ENCODE data around the gene KDELR1.
A peak's percentile ranks its signal among the peaks of the same experiment; 100 is the strongest.

KDELR1 gene

GRCh38 chr19:48371367-48371766, 20.0 kb downstream of the KDELR1 start:
- DNase-seq (ENCODE audit: low spot score): no peak

DNA sequence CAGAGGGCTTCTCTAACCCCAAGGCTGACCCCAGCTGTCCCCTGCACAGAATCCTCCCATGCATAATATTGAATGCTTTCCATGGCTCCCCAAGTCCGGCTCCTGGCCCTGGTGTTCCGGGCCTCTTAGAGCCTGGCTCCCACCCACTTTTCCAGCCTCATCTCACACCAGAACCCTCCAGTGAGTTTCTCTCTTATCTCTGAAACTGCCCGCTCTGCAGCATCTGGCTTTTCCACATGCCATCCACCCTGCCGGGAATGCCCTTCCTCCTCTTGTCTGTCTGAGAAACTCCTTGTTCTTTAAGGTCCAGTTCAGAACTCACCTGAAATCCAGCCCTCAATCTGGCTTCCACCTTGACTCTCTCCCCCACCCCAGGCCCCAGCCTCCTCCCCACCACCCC, 20.4 kb downstream of the KDELR1 start:
- no peak for DNase-seq (ENCODE audit: low spot score)

- DNase-seq (ENCODE audit: low spot score): no peak
Observed at GRCh38 chr19:48368936-48369335, 22.4 kb downstream of the KDELR1 start.

DNA sequence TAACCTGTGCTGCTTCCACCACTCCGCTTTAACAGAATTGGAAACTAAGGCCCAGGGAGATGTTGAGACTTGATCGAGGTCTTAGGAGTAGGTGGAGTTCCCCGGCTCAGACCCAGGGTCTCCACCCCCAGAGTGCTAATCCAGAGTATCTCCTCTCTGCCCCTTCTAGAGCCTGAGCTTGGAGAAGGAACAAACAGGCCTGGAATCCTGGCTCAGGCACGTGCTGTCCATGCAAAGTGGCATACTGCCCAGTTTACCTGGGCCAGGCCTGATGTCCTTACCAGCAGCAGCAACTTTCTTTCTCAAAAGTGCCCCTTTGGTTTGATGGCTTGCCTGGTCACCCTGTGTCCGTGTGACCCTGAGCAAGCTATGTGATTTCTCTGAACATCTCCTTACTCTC, 23.5 kb downstream of the KDELR1 start:
- no peak for DNase-seq (ENCODE audit: low spot score)

DNA sequence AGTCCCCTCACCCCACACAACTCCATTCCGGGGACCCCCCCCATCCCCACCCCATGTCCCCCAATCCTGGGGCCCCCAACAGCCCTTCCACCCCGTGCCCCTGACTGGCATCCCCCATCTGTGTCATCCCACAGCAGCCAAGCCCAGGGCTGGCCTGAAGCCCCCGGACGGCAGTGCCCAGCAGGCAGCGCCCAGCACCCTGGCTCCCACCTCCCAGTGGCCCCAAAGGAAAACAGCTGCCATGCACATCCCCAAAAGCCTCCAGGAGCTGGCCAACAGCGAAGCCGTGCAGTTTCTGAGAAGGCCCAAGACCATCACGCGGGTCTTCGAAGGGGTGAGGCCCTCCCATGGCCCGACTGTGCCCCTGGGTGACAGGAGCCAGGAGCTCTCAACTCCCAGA, 25.7 kb downstream of the KDELR1 start:
- DNase-seq (ENCODE audit: low spot score): no peak

DNA sequence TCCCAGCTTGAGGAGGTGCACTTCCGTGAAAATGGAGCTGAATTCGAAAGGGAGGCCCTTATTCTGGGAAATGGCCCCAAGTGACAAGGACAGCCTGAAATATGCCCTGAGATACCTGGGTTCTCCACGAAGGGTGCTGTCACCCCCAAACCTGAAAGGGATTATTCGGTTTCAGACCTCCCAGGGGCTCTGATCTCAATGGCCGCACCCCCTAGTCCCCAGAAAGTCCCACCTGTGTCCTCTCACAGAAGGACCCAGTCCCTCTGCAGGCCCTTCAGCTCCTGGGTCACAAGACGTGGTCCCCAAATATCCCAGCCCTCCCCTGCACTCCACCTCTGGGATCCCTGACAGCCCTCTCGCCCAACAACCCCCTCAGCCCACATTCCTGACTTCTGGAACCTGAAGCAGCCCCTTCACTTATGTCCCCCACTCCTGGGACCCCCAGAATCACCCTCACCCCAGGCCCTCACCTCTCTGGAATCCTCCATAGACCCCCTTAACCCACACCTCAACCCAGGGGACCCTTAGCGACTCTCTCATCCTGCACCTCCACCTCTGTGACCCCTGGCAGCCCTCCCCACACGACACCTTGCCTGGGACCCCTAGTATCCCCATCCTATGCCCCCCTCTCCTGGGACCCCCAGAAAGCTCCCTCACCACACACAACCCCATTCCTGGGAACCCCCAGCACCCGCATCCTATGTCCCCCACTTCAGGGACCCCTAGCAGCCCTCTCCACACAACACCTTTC, 26.6 kb downstream of the KDELR1 start:
- no peak for DNase-seq (ENCODE audit: low spot score)

GRCh38 chr19:48363810-48364597, 27.3 kb downstream of the KDELR1 start, which contains the start of the genes SYNGR4 and TMEM143:
SYNGR4 (plus strand) TSS chr19:48364367; CDS start chr19:48365843, 1,476 bp downstream.
TMEM143 (minus strand) TSS chr19:48363940; CDS start chr19:48363920, 20 bp downstream.
- peak; percentile 99 for DNase-seq (ENCODE audit: low spot score)

DNA sequence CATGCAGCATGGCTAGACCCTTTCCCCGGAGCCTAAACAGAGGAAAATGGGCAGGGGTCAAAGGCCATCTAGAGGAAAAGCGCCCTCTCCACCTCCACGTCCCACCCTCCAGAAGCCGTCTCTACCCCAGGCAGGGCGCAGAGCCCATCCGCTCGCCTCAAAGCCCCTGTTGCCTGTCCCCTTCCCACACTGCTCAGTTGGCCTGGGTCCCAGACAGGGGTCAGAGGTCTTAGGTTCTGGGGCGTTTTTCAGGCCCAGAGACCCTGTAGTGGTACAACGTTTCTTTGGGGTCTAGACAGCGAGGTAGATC, 27.9 kb downstream of the KDELR1 start:
- DNase-seq (ENCODE audit: low spot score): no peak

GRCh38 chr19:48362716-48363499, 28.4 kb downstream of the KDELR1 start:
- peak; percentile 92 for DNase-seq (ENCODE audit: low spot score)

DNA sequence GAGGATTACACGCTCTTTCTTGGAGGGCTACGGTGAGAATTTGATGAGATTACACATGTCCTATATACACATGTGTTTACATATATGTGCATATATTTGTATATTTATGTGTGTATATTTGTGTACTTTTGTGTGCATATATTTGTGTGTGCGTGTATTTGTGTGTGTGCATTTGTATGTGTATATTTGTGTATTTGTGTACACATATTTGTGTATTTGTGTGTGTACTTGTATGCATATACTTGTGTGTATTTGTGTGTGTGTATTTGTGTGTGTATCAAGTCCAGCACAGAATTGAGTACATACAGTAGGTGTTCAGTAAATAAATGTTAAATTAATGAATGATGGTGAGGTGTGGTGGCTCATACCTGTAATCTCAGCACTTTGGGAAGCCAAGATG, 29.4 kb downstream of the KDELR1 start:
- DNase-seq (ENCODE audit: low spot score): no peak

DNA sequence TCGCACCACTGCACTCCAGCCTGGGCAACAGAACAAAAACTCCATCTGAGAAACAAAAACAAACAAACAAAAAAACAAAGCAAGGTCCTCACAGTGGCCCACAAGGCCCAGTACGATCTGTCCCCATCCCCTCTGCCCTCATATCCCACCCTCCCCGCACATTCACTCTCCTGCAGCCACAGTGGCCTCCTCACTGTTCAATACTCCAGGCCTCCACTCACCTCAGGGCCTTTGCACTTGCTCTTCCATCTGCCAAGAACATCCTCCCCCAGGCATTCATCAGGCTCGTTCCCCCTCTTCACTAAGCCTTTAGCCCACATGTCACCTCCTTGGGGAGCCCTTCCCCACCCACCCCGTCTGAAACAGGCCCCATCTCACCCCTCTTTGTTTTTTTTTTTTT, 32.2 kb downstream of the KDELR1 start:
- DNase-seq (ENCODE audit: low spot score): no peak

DNA sequence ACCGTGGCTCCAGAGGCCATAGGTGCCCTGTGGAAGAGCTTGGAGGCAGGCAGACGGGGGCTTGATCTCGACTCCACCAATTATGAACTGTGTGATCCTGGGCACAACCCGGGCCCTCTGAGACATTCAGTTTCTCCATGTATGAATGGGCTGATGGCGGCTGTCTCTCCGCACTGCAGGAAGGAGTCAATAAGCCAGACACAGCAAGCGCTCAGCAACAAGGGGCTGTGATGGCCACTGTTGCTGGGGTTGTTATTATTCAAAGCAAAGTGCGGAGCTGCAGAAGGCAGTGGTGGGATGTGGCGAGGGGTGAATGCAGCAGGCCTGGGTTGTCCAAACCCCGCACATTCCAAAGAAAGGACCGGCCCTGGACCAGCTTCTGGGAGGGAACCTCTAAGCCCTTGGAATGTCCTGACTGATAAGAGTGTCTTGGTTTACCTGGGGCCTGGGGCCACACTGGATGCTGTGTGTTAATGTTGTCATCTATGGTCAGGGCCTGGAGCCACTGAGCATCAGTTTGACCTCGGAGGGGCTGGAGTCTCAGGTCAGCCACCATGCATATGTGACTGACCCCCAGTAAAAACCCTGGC, 35.9 kb downstream of the KDELR1 start:
- no peak for DNase-seq (ENCODE audit: low spot score)

DNA sequence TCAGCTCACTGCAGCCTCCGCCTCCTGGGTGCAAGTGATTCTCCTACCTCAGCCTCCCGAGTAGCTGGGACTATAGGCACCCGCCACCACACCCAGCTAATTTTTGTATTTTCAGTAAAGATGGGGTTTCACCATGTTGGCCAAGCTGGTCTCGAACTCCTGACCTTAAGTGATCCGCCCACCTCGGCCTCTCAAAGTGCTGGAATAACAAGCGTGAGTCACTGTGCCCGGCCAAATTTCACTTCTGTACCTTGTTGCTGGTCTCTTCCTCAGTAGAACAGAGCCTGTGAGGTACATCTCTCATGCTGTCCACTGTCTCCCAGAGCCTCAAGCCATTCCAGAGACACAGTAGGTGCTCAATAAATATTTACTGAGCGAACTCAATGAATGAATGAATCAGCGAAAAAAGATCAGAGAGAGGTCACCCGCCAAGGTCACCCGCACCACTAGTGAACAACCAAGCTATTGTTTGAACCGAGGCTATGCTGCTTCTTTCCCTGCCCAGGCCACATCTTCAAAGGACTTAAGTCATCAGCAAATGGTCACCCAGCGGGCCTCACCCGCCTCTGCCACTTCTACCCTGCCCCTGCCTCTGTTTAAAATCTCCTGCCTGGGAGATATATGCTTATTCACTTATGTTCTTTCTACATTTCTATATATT, 36.9 kb downstream of the KDELR1 start:
- DNase-seq (ENCODE audit: low spot score): no peak

- DNase-seq (ENCODE audit: low spot score): no peak
Observed at GRCh38 chr19:48353677-48354076, 37.7 kb downstream of the KDELR1 start.

- DNase-seq (ENCODE audit: low spot score): no peak
Observed at GRCh38 chr19:48351341-48351752, 40.0 kb downstream of the KDELR1 start.

GRCh38 chr19:48350856-48351255, 40.5 kb downstream of the KDELR1 start:
- DNase-seq (ENCODE audit: low spot score): no peak

GRCh38 chr19:48348737-48349136, 42.6 kb downstream of the KDELR1 start:
- DNase-seq (ENCODE audit: low spot score): no peak

- no peak for DNase-seq (ENCODE audit: low spot score)
Observed at GRCh38 chr19:48348045-48348444, 43.3 kb downstream of the KDELR1 start.

- DNase-seq (ENCODE audit: low spot score): no peak
Observed at GRCh38 chr19:48346191-48346590, 45.2 kb downstream of the KDELR1 start.

DNA sequence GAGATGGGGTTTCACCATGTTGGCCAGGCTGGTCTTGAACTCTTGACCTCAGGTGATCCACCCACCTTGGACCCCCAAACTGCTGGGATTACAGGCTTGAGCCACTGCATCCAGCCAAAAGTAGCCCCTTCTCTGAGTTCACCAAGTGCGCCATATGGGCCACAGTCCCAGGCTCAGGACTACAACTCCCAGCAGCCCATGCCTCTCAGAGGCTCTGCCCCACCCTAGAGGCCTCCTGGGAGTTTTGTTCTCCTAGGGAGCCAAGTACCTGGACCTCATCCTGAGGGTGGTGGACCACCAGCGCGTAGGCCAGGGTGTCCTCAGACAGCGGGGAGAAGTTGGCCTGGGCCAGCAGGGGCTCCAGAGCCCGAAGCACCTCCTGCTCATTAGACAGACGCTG, 46.5 kb downstream of the KDELR1 start:
- no peak for DNase-seq (ENCODE audit: low spot score)

DNA sequence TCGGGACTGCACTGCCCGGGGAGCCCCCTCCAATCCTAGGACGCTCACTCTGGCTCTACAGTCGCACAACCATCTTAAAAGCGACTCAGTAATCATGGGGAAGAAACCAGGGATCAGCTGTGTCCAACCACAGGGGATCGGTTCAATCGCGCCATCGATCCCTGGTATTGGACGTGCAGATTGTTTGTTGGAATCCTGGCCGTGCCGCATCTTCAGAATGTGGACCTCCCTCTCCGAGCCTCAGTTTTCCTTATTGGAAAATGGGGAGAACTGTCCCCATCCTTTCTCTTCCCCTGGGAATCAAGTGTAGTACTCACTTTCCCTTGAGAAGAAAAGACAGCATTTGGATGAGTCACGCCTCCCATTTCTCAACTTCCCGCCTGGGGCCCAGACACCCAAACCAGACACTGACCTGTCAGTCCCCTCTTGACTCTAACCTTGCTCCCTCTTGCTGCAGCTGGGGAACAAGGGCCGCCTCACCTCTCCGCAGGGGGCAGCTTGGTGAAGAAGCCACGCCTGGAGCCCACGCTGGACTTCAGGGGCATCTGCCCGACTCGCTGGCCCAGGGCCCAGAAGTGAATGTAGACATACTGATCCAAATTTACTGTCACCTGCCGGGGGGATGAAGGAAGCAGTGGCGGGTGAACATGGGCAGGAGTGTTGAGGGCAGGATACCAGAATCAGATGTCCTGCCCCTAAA, 48.4 kb downstream of the KDELR1 start:
- DNase-seq (ENCODE audit: low spot score): no peak
